GM18507 (cell line): ENCODE data around the gene TMPRSS13.
"Not testable (repeated sequence)": the region's sequence is repeated elsewhere in the genome, so short reads cannot be mapped to it uniquely, and the experiment has no call there.

ENCODE experiments used
- DNase-seq: peaks from one replicate; pipeline ENCODE4 v3.0.0; 2011; ENCODE audit warnings: low read depth; ENCODE audit not compliant: insufficient read length; ENCODE audit errors: extremely low spot score
- FAIRE-seq: peaks from 2 replicates; lab custom pipeline; 2011; peaks lifted over from hg19 to GRCh38; lab: Jason Lieb, UNC

Gene TMPRSS13

GRCh38 chr11:117929142-117929915, at the start of gene TMPRSS13:
TMPRSS13 (minus strand) TSS chr11:117929402; CDS start chr11:117929307, 95 bp downstream.
- DNase-seq (no peak), FAIRE-seq (no peak)

- DNase-seq (no peak), FAIRE-seq (no peak)
Measured at GRCh38 chr11:117978991-117979390, 49.8 kb upstream of the TMPRSS13 start.

GRCh38 chr11:117978291-117978910, 49.2 kb upstream of the TMPRSS13 start:
- DNase-seq, FAIRE-seq: not testable (repeated sequence)

GRCh38 chr11:117977612-117978264, 48.5 kb upstream of the TMPRSS13 start:
- not testable (repeated sequence) for DNase-seq, FAIRE-seq

- FAIRE-seq, result no peak
- no peak for DNase-seq
Measured at GRCh38 chr11:117977029-117977428, 47.8 kb upstream of the TMPRSS13 start.

GRCh38 chr11:117976445-117976844, 47.2 kb upstream of the TMPRSS13 start:
- FAIRE-seq (no peak), DNase-seq (no peak)

DNA sequence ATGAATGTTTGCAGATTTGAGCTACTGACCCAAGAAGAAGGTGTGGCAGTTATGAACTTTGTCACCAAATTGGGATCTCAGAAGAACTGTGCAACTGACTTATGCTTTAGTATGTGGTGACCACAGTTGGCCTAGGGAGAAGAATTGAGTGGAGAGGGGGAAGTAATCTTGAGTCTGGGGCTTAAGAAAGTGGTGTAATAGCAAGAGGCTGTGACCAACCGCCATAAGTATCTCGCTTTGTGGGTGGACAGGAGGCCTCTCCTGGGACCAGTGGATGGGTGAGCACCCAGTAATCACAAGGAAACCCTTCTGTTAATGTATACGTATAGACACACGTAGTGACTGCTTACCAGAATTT, 44.3 kb upstream of the TMPRSS13 start:
- FAIRE-seq, result no peak
- DNase-seq, result no peak

DNA sequence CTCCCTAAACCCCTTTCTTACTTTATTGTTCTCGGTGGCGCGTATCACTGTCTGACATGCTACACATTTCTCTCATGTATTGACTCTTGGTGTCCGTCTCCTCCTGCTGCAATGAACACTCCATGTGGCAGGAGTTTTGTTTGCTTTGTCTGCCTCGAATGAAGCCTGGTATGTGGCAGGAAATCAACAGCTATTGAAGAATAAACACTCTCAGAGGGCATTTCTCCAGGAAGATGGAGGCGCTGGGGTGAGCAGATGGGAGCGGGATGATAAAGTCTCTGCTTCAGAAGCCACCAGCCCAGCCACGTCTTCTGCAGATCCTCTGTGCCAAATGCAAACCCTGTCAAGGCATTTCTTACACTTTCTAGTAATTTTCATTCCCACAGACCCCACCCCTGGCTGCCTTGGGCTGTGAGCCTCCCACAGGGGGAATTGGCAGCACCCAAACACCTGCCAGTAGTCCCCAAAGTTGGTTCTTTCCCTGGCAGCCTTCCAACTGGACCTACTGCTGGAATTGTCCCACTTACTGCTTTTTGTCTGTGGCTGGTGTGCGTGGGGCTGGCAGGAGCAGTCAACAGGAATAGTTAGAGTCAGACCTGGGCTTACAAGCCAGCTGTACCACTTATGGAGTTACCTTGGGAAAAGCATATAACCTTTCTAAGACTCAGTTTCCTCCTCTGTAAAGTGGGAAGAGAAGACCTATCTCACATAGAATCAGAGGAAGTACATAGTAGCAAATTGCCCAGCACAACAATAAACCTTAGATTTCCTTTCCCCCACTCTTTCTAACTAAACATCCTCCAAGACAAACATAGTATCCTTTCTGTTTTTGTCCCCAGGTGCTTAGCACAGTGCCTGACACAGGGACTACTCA, 43.7 kb upstream of the TMPRSS13 start:
- DNase-seq (no peak), FAIRE-seq (no peak)

GRCh38 chr11:117972044-117972443, 42.8 kb upstream of the TMPRSS13 start:
- FAIRE-seq (no peak), DNase-seq (no peak)

GRCh38 chr11:117970400-117971024, 41.3 kb upstream of the TMPRSS13 start:
- FAIRE-seq (peak; percentile 26), DNase-seq (no peak)

GRCh38 chr11:117969160-117969991, 40.2 kb upstream of the TMPRSS13 start:
- no peak for FAIRE-seq
- DNase-seq, result no peak

DNA sequence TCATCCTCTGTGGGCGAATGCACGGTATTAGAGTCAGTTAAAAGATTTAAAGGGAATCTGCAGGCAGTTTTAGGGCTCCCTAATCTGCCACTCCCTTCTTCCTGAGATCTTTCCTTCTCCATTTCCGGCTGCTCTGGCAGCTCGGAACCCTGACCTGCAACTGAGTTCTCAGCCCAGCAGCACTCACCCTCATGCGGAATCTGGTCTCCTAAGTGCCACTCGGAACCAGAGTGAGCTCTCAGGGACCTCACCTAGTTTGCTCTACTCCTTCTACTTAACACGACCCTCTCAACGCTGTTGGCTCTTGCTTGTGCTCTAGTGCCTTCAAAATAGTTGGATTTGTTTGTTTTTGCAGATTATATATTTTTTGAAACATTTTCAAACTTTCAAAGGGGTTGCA, 37.7 kb upstream of the TMPRSS13 start:
- no peak for FAIRE-seq

GRCh38 chr11:117962826-117963225, 33.6 kb upstream of the TMPRSS13 start:
- DNase-seq (no peak), FAIRE-seq (no peak)

More for the DNA sequence above, 37.7 kb upstream of the TMPRSS13 start:
- DNase-seq, result no peak

GRCh38 chr11:117961896-117962295, 32.7 kb upstream of the TMPRSS13 start:
- FAIRE-seq (no peak), DNase-seq (no peak)

- DNase-seq, result no peak
- FAIRE-seq, result no peak
Measured at GRCh38 chr11:117960406-117960805, 31.2 kb upstream of the TMPRSS13 start.

- no peak for FAIRE-seq
- DNase-seq, result no peak
Measured at GRCh38 chr11:117959438-117960149, 30.4 kb upstream of the TMPRSS13 start.

DNA sequence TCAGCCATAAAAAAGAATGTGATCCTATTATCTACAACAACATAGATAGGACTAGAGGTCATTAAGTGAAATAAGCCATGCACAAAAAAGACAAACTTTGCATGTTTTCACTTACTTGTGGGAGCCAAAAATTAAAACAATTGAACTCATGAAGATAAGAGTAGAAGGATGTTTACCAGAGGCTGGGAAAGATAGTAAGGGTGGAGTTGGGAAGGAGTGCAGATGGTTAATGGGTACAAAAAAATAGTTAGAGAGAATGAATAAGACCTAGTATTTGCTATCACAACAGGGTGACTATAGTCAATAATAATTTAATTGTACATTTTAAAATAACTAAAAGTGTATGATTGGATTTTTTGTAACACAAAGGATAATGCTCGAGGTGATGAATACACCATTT, 29.7 kb upstream of the TMPRSS13 start:
- FAIRE-seq, result no peak
- DNase-seq, result no peak
